IMR-90 (cell line): Measurements from ENCODE around the gene C1QC. TPM values are rescaled to one million over a fixed set of nuclear protein-coding genes. Genes with fewer than 3 reads are reported as not detected.

Source experiments
- ATAC-seq: fragments of 200-7000 bp; cut with Tn5 transposase; 2 replicates; pipeline ENCODE4 v1.9.1; 2020; ENCODE audit warnings: low read depth, mild to moderate bottlenecking, moderate library complexity
- BruUV-seq: library from RNA; stranded (reverse); fragments of 400-500 nt; replicated peaks from 2 replicates; lab custom pipeline; 2021; lab: Mats Ljungman, UMichigan
- CTCF ChIA-PET: fragments of 300-600 bp; formaldehyde crosslinking; extraction: SDS; loops from one replicate; lab custom pipeline; 2021; ENCODE audit warnings: antibody characterized with exemption; lab: Yijun Ruan, JAX
- POLR2A ChIA-PET: fragments of 300-600 bp; sonication (Branson Sonifier 250); formaldehyde crosslinking; loops from one replicate; lab custom pipeline; 2022; ENCODE audit warnings: antibody characterized with exemption; ENCODE audit not compliant: unreplicated experiment; lab: Charles Lee
- DNase-seq: peaks from one replicate; pipeline ENCODE4 v3.0.0; 2013
- H2AFZ ChIP-seq: replicated peaks from 2 replicates; pipeline ENCODE3; 2013; ENCODE audit warnings: low read length, mild to moderate bottlenecking; ENCODE audit not compliant: poor library complexity
- H2AK5ac ChIP-seq: 2 replicates; pipeline ENCODE4 v1.6.1; 2013; ENCODE audit warnings: low read depth, low read length, inconsistent platforms
- H2AK9ac ChIP-seq: replicated peaks from 2 replicates; pipeline ENCODE3; 2013; ENCODE audit warnings: mild to moderate bottlenecking, low read depth, low read length, moderate library complexity; ENCODE audit not compliant: poor library complexity
- H2BK120ac ChIP-seq: 2 replicates; pipeline ENCODE4 v1.6.1; 2013; ENCODE audit warnings: low read depth, low read length, inconsistent platforms
- H2BK15ac ChIP-seq: 3 replicates; pipeline ENCODE4 v1.6.1; 2013; ENCODE audit warnings: low read depth, low read length, inconsistent platforms
- H2BK20ac ChIP-seq: 2 replicates; pipeline ENCODE4 v1.6.1; 2013; ENCODE audit warnings: low read depth, mild to moderate bottlenecking, inconsistent platforms, low read length, moderate library complexity
- H2BK5ac ChIP-seq: 2 replicates; pipeline ENCODE4 v1.6.1; 2013; ENCODE audit warnings: mild to moderate bottlenecking, low read depth, low read length, inconsistent platforms; ENCODE audit not compliant: poor library complexity, severe bottlenecking
- H3K14ac ChIP-seq: replicated peaks from 2 replicates; pipeline ENCODE4 v1.6.1; 2013; ENCODE audit warnings: low read depth, low read length, inconsistent platforms
- H3K18ac ChIP-seq: 2 replicates; pipeline ENCODE4 v1.6.1; 2013; ENCODE audit warnings: low read depth, low read length, control low read depth
- H3K23ac ChIP-seq: 2 replicates; pipeline ENCODE4 v1.6.1; 2013; ENCODE audit warnings: low read depth, low read length, inconsistent platforms
- H3K27ac ChIP-seq: 2 replicates; pipeline ENCODE4 v1.5.1; 2013; ENCODE audit warnings: mild to moderate bottlenecking, control low read depth, low read length; ENCODE audit not compliant: insufficient read depth
- H3K27me3 ChIP-seq: 2 replicates; pipeline ENCODE4 v1.6.1; 2013; ENCODE audit warnings: low read length; ENCODE audit not compliant: control insufficient read depth, insufficient read depth
- H3K36me3 ChIP-seq: 2 replicates; pipeline ENCODE4 v1.6.1; 2013; ENCODE audit warnings: low read length, mixed read lengths; ENCODE audit not compliant: control insufficient read depth, insufficient read depth
- H3K4ac ChIP-seq: 2 replicates; pipeline ENCODE4 v1.6.1; 2013; ENCODE audit warnings: low read depth, low read length, inconsistent platforms
- H3K4me1 ChIP-seq: 2 replicates; pipeline ENCODE4 v1.6.1; 2013; ENCODE audit warnings: low read length, mixed read lengths; ENCODE audit not compliant: control insufficient read depth, insufficient read depth
- H3K4me2 ChIP-seq: 2 replicates; pipeline ENCODE4 v1.6.1; 2013; ENCODE audit warnings: low read depth, mild to moderate bottlenecking, control low read depth, low read length, moderate library complexity
- H3K4me3 ChIP-seq: 2 replicates; pipeline ENCODE4 v1.5.1; 2013; ENCODE audit warnings: low read depth, mild to moderate bottlenecking, control low read depth, low read length, moderate library complexity; ENCODE audit not compliant: insufficient read depth
- H3K56ac ChIP-seq: 2 replicates; pipeline ENCODE4 v1.6.1; 2013; ENCODE audit warnings: low read length, inconsistent platforms; ENCODE audit not compliant: insufficient read depth; ENCODE audit errors: extremely low read depth
- H3K79me1 ChIP-seq, 2 experiments: 2 replicates each; pipeline ENCODE4 v1.6.1; 2013; ENCODE audit warnings: low read length in 2 of 2, inconsistent platforms in 1 of 2, low read depth in 1 of 2
- H3K9ac ChIP-seq: 2 replicates; pipeline ENCODE4 v1.6.1; 2013; ENCODE audit warnings: low read depth, low read length, control low read depth
- H3K9me1 ChIP-seq: 2 replicates; pipeline ENCODE4 v1.6.1; 2013; ENCODE audit warnings: low read length, inconsistent platforms; ENCODE audit not compliant: insufficient read depth
- H3K9me3 ChIP-seq: 2 replicates; pipeline ENCODE4 v1.6.1; 2013; ENCODE audit warnings: low read length; ENCODE audit not compliant: control insufficient read depth, insufficient read depth
- H4K20me1 ChIP-seq: 2 replicates; pipeline ENCODE4 v1.6.1; 2013; ENCODE audit warnings: low read length, inconsistent platforms; ENCODE audit not compliant: insufficient read depth
- H4K5ac ChIP-seq: 2 replicates; pipeline ENCODE4 v1.6.1; 2013; ENCODE audit warnings: mild to moderate bottlenecking, low read depth, low read length, control low read depth
- H4K8ac ChIP-seq, 2 experiments: 2 replicates each; pipeline ENCODE4 v1.6.1; 2013; ENCODE audit warnings: low read depth in 2 of 2, low read length in 2 of 2, control low read depth in 1 of 2, inconsistent platforms in 1 of 2
- H4K91ac ChIP-seq: 2 replicates; pipeline ENCODE4 v1.6.1; 2013; ENCODE audit warnings: low read depth, low read length, inconsistent platforms; ENCODE audit not compliant: insufficient read depth
- CEBPB ChIP-seq: IDR thresholded peaks from 2 replicates; pipeline ENCODE4 v1.6.1; 2012; ENCODE audit warnings: low read depth, low read length, improper control_type of control experiment
- RAD21 ChIP-seq: IDR thresholded peaks from 2 replicates; pipeline ENCODE4 v1.6.1; 2012; ENCODE audit warnings: low read length, improper control_type of control experiment
- RFX5 ChIP-seq: IDR thresholded peaks from 2 replicates; pipeline ENCODE4 v1.8.0; 2012; ENCODE audit warnings: low read depth, mild to moderate bottlenecking, low read length, moderate library complexity
- WGBS, 2 experiments: methylation state at CpG; one replicate each; pipeline versions ENCODE4 v1.1.5 to v1.1.7; 2013; ENCODE audit warnings: missing lambda C conversion rate in 2 of 2; ENCODE audit not compliant: insufficient read length in 1 of 2; ENCODE audit errors: extremely low coverage in 2 of 2; 5-methylcytosine and 5-hydroxymethylcytosine counted together
- dilution Hi-C: fragments of 300-500 bp; cut with HindIII; formaldehyde crosslinking; loops from one replicate; pipeline ENCODE4 v1.14.3; 2018; ENCODE audit warnings: low sequenced_read_pairs; ENCODE audit not compliant: unreplicated experiment
- in situ Hi-C: fragments of 300-500 bp; cut with MboI; formaldehyde crosslinking; loops from 3 replicates; pipeline ENCODE4 v1.14.3; 2019; ENCODE audit warnings: low sequenced_read_pairs, inconsistent platforms, mixed read lengths
- intact Hi-C: fragments of 100-400 bp; cut with micrococcal nuclease; formaldehyde crosslinking; loops from 2 replicates; pipeline ENCODE4 v1.10.0; 2022
- polyA plus RNA-seq, 3 experiments: library from polyadenylated mRNA; depleted of rRNA; stranded (reverse); fragments of >200 nt; gene quantifications; 2 replicates each; pipeline ENCODE4 v1.2.3, GENCODE V29; 2012; ENCODE audit warnings: low replicate concordance in 1 of 3
- total RNA-seq: library from RNA; depleted of rRNA; stranded (reverse); fragments of >200 nt; gene quantifications from 2 replicates; pipeline ENCODE4 v1.2.3, GENCODE V29; 2012

C1QC gene
- total and polyA plus RNA-seq, 2 of the 4 experiments (the other 2 are of a cell fraction) = not detected

DNA sequence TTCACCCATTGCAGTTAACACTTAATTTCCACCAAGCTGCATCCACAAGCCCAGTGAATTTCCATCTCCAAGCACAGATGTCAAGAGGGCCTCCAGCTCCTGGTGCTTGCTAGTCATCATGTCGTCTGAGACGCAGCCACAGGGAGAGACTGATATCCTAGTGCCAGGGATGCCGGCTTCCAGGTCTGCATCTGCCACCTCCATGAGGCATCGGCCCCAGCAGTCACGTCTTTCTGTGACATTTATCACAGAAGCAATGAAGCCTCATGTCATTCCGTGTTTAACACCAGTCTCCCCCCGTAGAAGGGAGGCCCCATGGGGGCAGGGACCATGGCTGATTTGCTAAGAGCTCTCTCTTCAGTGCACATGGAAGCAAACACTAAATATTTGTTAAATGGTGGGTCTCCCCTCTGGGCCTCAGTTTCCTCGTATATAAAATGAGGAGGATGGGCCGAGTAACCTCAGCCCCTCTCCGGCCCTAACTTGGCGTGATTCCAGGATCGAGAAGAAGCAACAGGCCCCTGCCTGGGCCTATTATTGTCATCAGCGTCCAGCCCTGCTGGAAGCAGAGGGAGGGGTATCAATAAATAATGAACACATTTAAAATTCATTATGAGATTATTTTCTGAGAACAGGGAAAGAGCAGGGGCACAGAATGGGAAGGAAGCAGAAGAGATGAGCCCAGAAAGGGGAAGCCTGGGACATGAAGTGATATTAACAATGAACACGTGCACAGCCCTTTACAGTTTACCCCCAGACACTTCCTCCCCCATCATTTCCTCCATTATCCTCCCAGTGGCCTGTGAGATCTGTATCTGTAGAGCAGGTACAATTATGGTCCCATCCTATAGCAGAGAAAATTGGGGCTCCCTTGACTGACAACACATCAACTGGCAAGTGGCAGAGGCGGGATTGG is 8.8 kb downstream of the C1QC start:
- ChIA-PET CTCF (interaction anchor here (1.1 kb wide), 1 partner anchor 10 kb away, joined by 3 read pairs; no protein-coding TSS in a partner anchor), POLR2A (no interaction called here)
- Histone ChIP-seq H3K9me3 (no peaks in the 10 kb centered on the region), H3K79me1 (no peaks in the 10 kb centered on the region), H3K27ac (no peak overlapping the region), H4K91ac (no peak overlapping the region), H3K56ac (no peak overlapping the region), H3K23ac (no peak overlapping the region), H3K4me1 (no peaks in the 10 kb centered on the region), H2BK5ac (no peak overlapping the region), H3K27me3 (peaks cover 76% of the 10 kb centered on the region), H2BK15ac (no peak overlapping the region), H2BK120ac (no peak overlapping the region), H2AK5ac (no peak overlapping the region), H3K4ac (no peak overlapping the region), H2AFZ (no peak overlapping the region), H3K4me2 (no peak overlapping the region), H3K18ac (no peak overlapping the region), H3K4me3 (no peak overlapping the region), H3K36me3 (no peaks in the 10 kb centered on the region), H4K20me1 (no peaks in the 10 kb centered on the region), H4K8ac (no peak overlapping the region), H2BK20ac (no peak overlapping the region), H4K5ac (no peak overlapping the region), H2AK9ac (no peak overlapping the region), H3K9me1 (no peaks in the 10 kb centered on the region), H3K14ac (no peak overlapping the region), H3K9ac (no peak overlapping the region)
- 48% methylated on average over 3 of the region's 15 CpGs; no CpG with 5 or more reads in 1 of the 2 experiments for WGBS, 2 experiments
- TF ChIP-seq CEBPB (no peak), RFX5 (no peak), RAD21 (no peak)
- intact Hi-C loops = no loop called here
- in situ Hi-C loops = no loop called here
- BruUV-seq = no TSS peak
- ATAC-seq = no peak
- no peak for DNase-seq
- dilution Hi-C loops = no loop called here
